ENCODE measurements around the gene PPFIA2. TPM values are rescaled to one million over a fixed set of nuclear protein-coding genes. Genes with fewer than 3 reads are reported as not detected.
"Not testable (repeated sequence)": the region's sequence is repeated elsewhere in the genome, so short reads cannot be mapped to it uniquely, and the experiment has no call there.

Gene PPFIA2
- total RNA-seq, 1 donor from 2014 or later = not detected

DNA sequence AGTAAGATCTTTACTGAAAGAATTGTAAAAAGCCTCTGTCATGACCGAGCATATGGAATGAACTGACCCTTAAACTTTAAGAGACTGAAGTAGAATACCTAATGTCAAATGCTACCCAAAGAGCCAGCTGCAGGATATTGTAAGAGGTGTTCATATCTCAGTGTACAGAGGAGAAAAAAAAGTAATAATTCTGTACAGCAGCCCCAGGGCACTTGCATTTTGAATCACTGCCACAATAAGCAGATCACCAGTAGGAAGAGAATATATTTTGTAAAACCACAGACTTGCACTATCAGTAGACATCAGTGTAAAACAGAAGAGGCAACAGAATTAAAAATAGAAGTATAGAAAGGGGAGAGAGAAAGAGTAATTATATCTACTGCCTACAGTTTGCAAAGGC lies 162.6 kb downstream of the PPFIA2 start:
- Mint-ChIP-seq H3K4me1 (ENCODE audit: unreplicated experiment) (no peaks in the 10 kb centered on the region), H3K27ac (ENCODE audit: unreplicated experiment) (no peak overlapping the region), H3K9me3 (ENCODE audit: unreplicated experiment) (no peaks in the 10 kb centered on the region), H3K27me3 (ENCODE audit: unreplicated experiment) (no peaks in the 10 kb centered on the region), H3K36me3 (ENCODE audit: low read depth, unreplicated experiment) (no peaks in the 10 kb centered on the region), H3K4me3 (ENCODE audit: unreplicated experiment) (no peak overlapping the region)
- TF ChIP-seq, protein P1, sequence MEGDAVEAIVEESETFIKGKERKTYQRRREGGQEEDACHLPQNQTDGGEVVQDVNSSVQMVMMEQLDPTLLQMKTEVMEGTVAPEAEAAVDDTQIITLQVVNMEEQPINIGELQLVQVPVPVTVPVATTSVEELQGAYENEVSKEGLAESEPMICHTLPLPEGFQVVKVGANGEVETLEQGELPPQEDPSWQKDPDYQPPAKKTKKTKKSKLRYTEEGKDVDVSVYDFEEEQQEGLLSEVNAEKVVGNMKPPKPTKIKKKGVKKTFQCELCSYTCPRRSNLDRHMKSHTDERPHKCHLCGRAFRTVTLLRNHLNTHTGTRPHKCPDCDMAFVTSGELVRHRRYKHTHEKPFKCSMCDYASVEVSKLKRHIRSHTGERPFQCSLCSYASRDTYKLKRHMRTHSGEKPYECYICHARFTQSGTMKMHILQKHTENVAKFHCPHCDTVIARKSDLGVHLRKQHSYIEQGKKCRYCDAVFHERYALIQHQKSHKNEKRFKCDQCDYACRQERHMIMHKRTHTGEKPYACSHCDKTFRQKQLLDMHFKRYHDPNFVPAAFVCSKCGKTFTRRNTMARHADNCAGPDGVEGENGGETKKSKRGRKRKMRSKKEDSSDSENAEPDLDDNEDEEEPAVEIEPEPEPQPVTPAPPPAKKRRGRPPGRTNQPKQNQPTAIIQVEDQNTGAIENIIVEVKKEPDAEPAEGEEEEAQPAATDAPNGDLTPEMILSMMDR (IDR thresholded peaks at IDR 0.05; ENCODE audit: unreplicated experiment) = no peak
- no peak for DNase-seq (ENCODE audit: low spot score)

DNA sequence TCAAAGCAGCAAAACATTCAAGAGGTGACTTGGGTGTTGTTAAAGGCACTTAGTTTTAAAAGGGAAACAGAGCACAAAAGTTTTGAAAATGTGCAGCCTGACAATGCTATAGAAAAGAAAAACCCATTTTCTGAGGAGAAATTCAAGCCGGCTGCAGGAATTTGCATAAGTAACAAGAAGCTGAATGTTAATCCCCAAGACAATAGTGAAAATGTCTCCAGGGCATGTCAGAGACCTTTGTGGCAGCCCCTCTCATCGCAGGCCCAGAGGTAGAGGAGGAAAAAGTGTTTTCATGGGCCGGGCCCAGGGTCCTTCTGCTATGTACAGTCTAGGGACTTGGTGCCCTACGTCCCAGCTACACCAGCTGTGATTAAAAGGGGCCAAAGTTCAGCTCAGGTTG lies 167.9 kb downstream of the PPFIA2 start:
- TF ChIP-seq, protein P1 (IDR thresholded peaks at IDR 0.05; ENCODE audit: unreplicated experiment) = no peak
- Mint-ChIP-seq H3K4me1 (ENCODE audit: unreplicated experiment) (no peaks in the 10 kb centered on the region), H3K27me3 (ENCODE audit: unreplicated experiment) (no peaks in the 10 kb centered on the region), H3K4me3 (ENCODE audit: unreplicated experiment) (no peak overlapping the region), H3K9me3 (ENCODE audit: unreplicated experiment) (no peaks in the 10 kb centered on the region), H3K36me3 (ENCODE audit: low read depth, unreplicated experiment) (no peaks in the 10 kb centered on the region), H3K27ac (ENCODE audit: unreplicated experiment) (no peak overlapping the region)
- no peak for DNase-seq (ENCODE audit: low spot score)

DNA sequence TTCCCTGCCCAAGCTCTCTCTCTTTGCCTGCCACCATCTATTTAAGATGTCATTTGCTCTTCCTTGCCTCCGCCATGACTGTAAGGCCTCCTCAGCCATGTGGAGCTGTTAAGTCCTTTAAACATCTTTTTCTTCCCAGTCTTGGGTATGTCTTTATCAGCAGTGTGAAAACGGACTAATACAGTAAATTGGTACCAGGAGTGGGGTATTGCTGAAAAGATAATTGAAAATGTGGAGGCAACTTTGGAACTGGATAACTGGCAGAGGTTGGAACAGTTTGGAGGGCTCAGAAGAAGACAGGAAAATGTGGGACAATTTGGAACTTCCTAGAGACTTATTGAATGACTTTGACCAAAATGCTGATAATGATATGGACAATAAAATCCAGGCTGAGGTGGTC lies 168.4 kb downstream of the PPFIA2 start:
- not testable (repeated sequence) for H3K4me3 Mint-ChIP-seq (ENCODE audit: unreplicated experiment); H3K36me3 Mint-ChIP-seq (ENCODE audit: low read depth, unreplicated experiment); DNase-seq (ENCODE audit: low spot score); H3K27ac Mint-ChIP-seq (ENCODE audit: unreplicated experiment); H3K27me3 Mint-ChIP-seq (ENCODE audit: unreplicated experiment); H3K4me1 Mint-ChIP-seq (ENCODE audit: unreplicated experiment); H3K9me3 Mint-ChIP-seq (ENCODE audit: unreplicated experiment)

GRCh38 chr12:81588235-81589008 lies 170.7 kb downstream of the PPFIA2 start:
- Mint-ChIP-seq H3K4me3 (ENCODE audit: unreplicated experiment) (no peak overlapping the region), H3K4me1 (ENCODE audit: unreplicated experiment) (no peaks in the 10 kb centered on the region), H3K9me3 (ENCODE audit: unreplicated experiment) (no peaks in the 10 kb centered on the region), H3K27me3 (ENCODE audit: unreplicated experiment) (no peaks in the 10 kb centered on the region), H3K36me3 (ENCODE audit: low read depth, unreplicated experiment) (no peaks in the 10 kb centered on the region), H3K27ac (ENCODE audit: unreplicated experiment) (no peak overlapping the region)
- TF ChIP-seq, protein P1 (IDR thresholded peaks at IDR 0.05; ENCODE audit: unreplicated experiment) = no peak
- no peak for DNase-seq (ENCODE audit: low spot score)

- no peaks in the 10 kb centered on the region for H3K9me3 Mint-ChIP-seq (ENCODE audit: unreplicated experiment)
- TF ChIP-seq, protein P1 (IDR thresholded peaks at IDR 0.05; ENCODE audit: unreplicated experiment) = no peak
- DNase-seq (ENCODE audit: low spot score) = no peak
- no peak overlapping the region for H3K4me3 Mint-ChIP-seq (ENCODE audit: unreplicated experiment)
- H3K4me1 Mint-ChIP-seq (ENCODE audit: unreplicated experiment) = no peaks in the 10 kb centered on the region
- H3K36me3 Mint-ChIP-seq (ENCODE audit: low read depth, unreplicated experiment) = no peaks in the 10 kb centered on the region
- no peak overlapping the region for H3K27ac Mint-ChIP-seq (ENCODE audit: unreplicated experiment)
- H3K27me3 Mint-ChIP-seq (ENCODE audit: unreplicated experiment) = no peaks in the 10 kb centered on the region
Measured at GRCh38 chr12:81585787-81586186, 173.4 kb downstream of the PPFIA2 start.

All from endothelial cell (in vitro differentiated cells).